Breast epithelium (tissue), 4 donors: ENCODE data around the gene CRELD2. TPM values are rescaled to one million over a fixed set of nuclear protein-coding genes. Genes with fewer than 3 reads are reported as not detected.

Experiments
- DNase-seq, 2 donors: peaks; one replicate each; pipeline ENCODE4 v3.0.0-alpha.2; 2019; ENCODE audit warnings: low spot score in 2 of 2
- H3K27ac ChIP-seq, 2 donors: fragments of 200-600 bp; sonication (generic) in 1 of 2; one replicate each; pipeline ENCODE4 v1.5.1; 2016 to 2019; ENCODE audit warnings: mild to moderate bottlenecking in 1 of 2
- H3K27me3 ChIP-seq, 2 donors: fragments of 200-600 bp; sonication (generic) in 1 of 2; one replicate each; pipeline versions ENCODE4 v1.5.1 to v1.6.0; 2017 to 2019; ENCODE audit warnings: control low read depth in 1 of 2, mild to moderate bottlenecking in 1 of 2
- H3K36me3 ChIP-seq: fragments of 200-600 bp; one replicate; pipeline ENCODE4 v1.5.1; 2019
- H3K4me1 ChIP-seq, 2 donors: fragments of 200-600 bp; sonication (generic); one replicate each; pipeline ENCODE4 v1.5.1; 2016 to 2019; ENCODE audit warnings: control low read depth in 1 of 2
- H3K4me3 ChIP-seq, 3 donors: fragments of 200-600 bp; sonication (generic); 1 replicate in 2 of 3; 2 replicates in 1 of 3; pipeline ENCODE4 v1.5.1; 2016 to 2019; ENCODE audit warnings: mild to moderate bottlenecking in 3 of 3, moderate library complexity in 2 of 3
- H3K9me3 ChIP-seq, 2 donors: fragments of 200-600 bp; sonication (generic) in 1 of 2; one replicate each; pipeline ENCODE4 v1.5.1; 2016 to 2019; ENCODE audit warnings: control low read depth in 1 of 2
- CTCF ChIP-seq, 3 donors: fragments of 450-650 bp; IDR thresholded peaks; one replicate each; pipeline ENCODE4 v1.5.1; 2016 to 2017; ENCODE audit warnings: antibody characterized with exemption in 3 of 3, mild to moderate bottlenecking in 3 of 3, moderate library complexity in 3 of 3
- POLR2A ChIP-seq: fragments of 450-650 bp; IDR thresholded peaks from one replicate; pipeline ENCODE4 v1.6.1; 2016; ENCODE audit warnings: antibody characterized with exemption, mild to moderate bottlenecking, moderate library complexity
- POLR2AphosphoS5 ChIP-seq, 3 donors: sonication (generic); formaldehyde crosslinking; IDR thresholded peaks; one replicate each; pipeline ENCODE4 v1.6.1; 2017; ENCODE audit warnings: antibody characterized with exemption in 3 of 3
- intact Hi-C: fragments of 100-400 bp; cut with DNase I; formaldehyde crosslinking; loops from one replicate; pipeline ENCODE4 v1.15.1; 2023; ENCODE audit warnings: low total_unique reads
- total RNA-seq, 3 donors: library from RNA; depleted of rRNA; stranded (reverse); fragments of >200 nt; gene quantifications; one replicate each; pipeline ENCODE4 v1.1.0, GENCODE V29; 2016

Gene CRELD2
- total RNA-seq, 3 donors from 2014 or later = 20.6 to 59.3 (median 39.5) TPM

- Histone ChIP-seq H3K4me1 (peaks cover 0 to 14% of the 10 kb centered on the region in 2 donors), H3K27ac (no peak overlapping the region), H3K27me3 (peaks cover 0 to 8% of the 10 kb centered on the region in 2 donors), H3K36me3 (no peaks in the 10 kb centered on the region), H3K9me3 (no peaks in the 10 kb centered on the region), H3K4me3 (no peak overlapping the region)
- TF ChIP-seq POLR2A (no peak), CTCF (IDR thresholded peaks at IDR 0.05) (no peak), POLR2AphosphoS5 (IDR thresholded peaks at IDR 0.05) (no peak)
- intact Hi-C loops = loop anchor here (5.0 kb wide), 1 partner anchor 105 kb away; no protein-coding TSS in a partner anchor
- no peak for DNase-seq
These were observed 9.2 kb downstream of the CRELD2 start for GRCh38 chr22:49927483-49928184.

GRCh38 chr22:49928185-49928495 lies 9.7 kb downstream of the CRELD2 start:
- Histone ChIP-seq H3K27ac (no peak overlapping the region), H3K4me3 (no peak overlapping the region), H3K9me3 (no peaks in the 10 kb centered on the region), H3K36me3 (no peaks in the 10 kb centered on the region), H3K4me1 (peaks cover 0 to 15% of the 10 kb centered on the region in 2 donors), H3K27me3 (peaks cover 0 to 8% of the 10 kb centered on the region in 2 donors)
- DNase-seq = no peak
- intact Hi-C loops = loop anchor here (5.0 kb wide), 1 partner anchor 104 kb away; no protein-coding TSS in a partner anchor
- TF ChIP-seq CTCF (IDR thresholded peaks at IDR 0.05) (no peak), POLR2A (no peak), POLR2AphosphoS5 (IDR thresholded peaks at IDR 0.05) (no peak)

- H3K27me3 ChIP-seq = peaks cover 0 to 8% of the 10 kb centered on the region in 2 donors
- peaks cover 4 to 21% of the 10 kb centered on the region in 2 donors for H3K4me1 ChIP-seq
- no peaks in the 10 kb centered on the region for H3K9me3 ChIP-seq
- intact Hi-C loops = loop anchor here (5.0 kb wide), 1 partner anchor 104 kb away; no protein-coding TSS in a partner anchor
- no peak overlapping the region for H3K27ac ChIP-seq
- no peak overlapping the region for H3K4me3 ChIP-seq
- no peak for DNase-seq
- no peaks in the 10 kb centered on the region for H3K36me3 ChIP-seq
- no peak for TF ChIP-seq POLR2AphosphoS5 (IDR thresholded peaks at IDR 0.05)
- no peak for TF ChIP-seq POLR2A
- TF ChIP-seq CTCF (IDR thresholded peaks at IDR 0.05) = no peak
These were observed 10.2 kb downstream of the CRELD2 start for GRCh38 chr22:49928555-49929210.

- peaks cover 11 to 28% of the 10 kb centered on the region in 2 donors for H3K4me1 ChIP-seq
- H3K27me3 ChIP-seq = peaks cover 0 to 8% of the 10 kb centered on the region in 2 donors
- peak overlapping the region in 2 of 3 donors; percentile 3 to 57 for H3K4me3 ChIP-seq
- intact Hi-C loops = loop anchor here (5.0 kb wide), 1 partner anchor 103 kb away; no protein-coding TSS in a partner anchor
- no peak overlapping the region for H3K27ac ChIP-seq
- DNase-seq = no peak
- no peak for TF ChIP-seq POLR2AphosphoS5 (IDR thresholded peaks at IDR 0.05)
- no peak for TF ChIP-seq POLR2A
- TF ChIP-seq CTCF (IDR thresholded peaks at IDR 0.05) = peak in 2 of 3 donors; percentile 22 to 94
- no peaks in the 10 kb centered on the region for H3K9me3 ChIP-seq
- H3K36me3 ChIP-seq = no peaks in the 10 kb centered on the region
These were observed 11.0 kb downstream of the CRELD2 start for GRCh38 chr22:49929211-49929979.
